ENCODE data around the gene ZCCHC2. TPM values are rescaled to one million over a fixed set of nuclear protein-coding genes. Genes with fewer than 3 reads are reported as not detected.
A peak's percentile ranks its signal among the peaks of the same experiment; 100 is the strongest.

The ZCCHC2 gene
- total and polyA plus RNA-seq, 10 donors: 4.7 to 55.7 (median 30.1) TPM

DNA sequence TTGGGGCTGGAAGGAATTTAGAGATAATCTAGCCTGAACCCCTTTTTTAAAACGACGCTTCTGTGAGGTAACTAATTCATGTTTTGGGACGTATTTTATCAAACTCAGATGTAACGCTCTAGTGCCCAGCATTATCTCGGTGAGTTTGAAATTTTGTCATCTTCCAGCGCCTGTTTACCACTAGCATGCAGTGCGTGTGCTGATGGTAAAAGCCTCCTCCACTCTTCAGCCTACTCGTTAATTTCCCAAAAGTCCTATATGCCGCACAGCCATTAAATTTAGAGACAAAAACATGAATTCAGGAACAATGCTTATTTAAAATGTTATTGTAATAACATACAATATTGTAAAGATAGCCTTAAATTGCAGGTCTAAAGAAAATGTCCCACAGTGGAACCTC, 2.8 kb downstream of the ZCCHC2 start:
- intact Hi-C loops (cut with DNase I; ENCODE audit: low total_unique reads): loop anchor here (10.0 kb wide), 1 partner anchor 341 kb away; the partner anchor contains the start of genes PIGN and RELCH
- H3K4me3 ChIP-seq: peak overlapping the region; percentile 63 to 94 (median 84)
- H3K27me3 ChIP-seq (replicated peaks in 1 of 7): no peaks in the 10 kb centered on the region

DNA sequence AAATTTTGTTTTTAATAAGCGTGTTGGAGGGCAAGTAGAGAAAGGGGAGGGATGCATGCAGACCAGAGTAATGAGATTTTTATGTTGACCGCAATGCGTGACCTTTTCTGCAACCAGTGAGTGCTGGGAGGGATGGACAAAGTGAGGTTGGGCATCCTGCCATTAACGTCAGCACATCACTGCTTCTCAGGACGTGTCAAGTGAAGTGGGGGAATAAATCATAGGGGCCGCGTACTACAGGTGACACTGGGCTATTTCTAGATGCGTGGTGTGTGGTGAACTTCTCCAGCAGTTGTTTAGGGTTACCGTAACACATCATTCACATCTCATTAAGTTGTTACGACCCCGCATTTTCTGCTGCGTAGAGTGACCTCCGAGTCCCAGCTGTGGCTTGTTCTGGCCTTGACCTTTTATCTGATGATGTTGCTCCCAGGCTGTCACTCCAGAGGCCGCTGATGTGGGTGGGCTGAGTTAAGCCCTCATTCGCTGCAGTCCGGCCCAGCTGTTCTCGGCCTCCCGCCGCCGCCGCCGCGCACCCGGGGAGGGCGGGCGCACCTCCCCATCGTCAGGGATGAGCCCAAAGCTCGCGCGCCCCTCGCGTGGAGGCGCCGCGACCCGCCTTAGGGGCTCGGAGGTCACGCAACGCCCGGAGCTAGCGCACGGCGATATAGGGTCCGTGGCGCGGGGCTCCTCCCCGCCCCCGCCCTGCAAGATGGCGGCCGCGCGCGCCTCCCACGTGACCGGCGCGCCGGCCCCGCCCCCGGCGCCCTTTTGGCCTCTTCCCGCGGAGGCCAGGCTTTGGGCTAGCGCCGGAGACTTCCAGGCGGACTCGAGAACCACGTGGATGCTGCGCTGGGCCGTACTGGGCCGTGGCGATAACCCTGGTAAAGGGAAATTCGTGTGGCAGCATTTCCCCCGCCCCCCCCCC, 3.5 kb downstream of the ZCCHC2 start:
- Histone ChIP-seq H3K27ac (peak overlapping the region; percentile 95 to 99 (median 98)), H3K36me3 (no peaks in the 10 kb centered on the region), H3K4me1 (peaks cover 34 to 73% (median 60%) of the 10 kb centered on the region in 6 donors), H3K27me3 (replicated peaks in 1 of 7) (no peaks in the 10 kb centered on the region), H3K9me3 (no peaks in the 10 kb centered on the region), H3K4me3 (peak overlapping the region; percentile 63 to 94 (median 84))
- peak; percentile 95 for DNase-seq
- TF ChIP-seq POLR2A (IDR thresholded peaks at IDR 0.05): peak in 2 of 3 donors; percentile 43 to 58
- TF ChIP-seq, protein P1, sequence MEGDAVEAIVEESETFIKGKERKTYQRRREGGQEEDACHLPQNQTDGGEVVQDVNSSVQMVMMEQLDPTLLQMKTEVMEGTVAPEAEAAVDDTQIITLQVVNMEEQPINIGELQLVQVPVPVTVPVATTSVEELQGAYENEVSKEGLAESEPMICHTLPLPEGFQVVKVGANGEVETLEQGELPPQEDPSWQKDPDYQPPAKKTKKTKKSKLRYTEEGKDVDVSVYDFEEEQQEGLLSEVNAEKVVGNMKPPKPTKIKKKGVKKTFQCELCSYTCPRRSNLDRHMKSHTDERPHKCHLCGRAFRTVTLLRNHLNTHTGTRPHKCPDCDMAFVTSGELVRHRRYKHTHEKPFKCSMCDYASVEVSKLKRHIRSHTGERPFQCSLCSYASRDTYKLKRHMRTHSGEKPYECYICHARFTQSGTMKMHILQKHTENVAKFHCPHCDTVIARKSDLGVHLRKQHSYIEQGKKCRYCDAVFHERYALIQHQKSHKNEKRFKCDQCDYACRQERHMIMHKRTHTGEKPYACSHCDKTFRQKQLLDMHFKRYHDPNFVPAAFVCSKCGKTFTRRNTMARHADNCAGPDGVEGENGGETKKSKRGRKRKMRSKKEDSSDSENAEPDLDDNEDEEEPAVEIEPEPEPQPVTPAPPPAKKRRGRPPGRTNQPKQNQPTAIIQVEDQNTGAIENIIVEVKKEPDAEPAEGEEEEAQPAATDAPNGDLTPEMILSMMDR (IDR thresholded peaks at IDR 0.05 in 8 of 11, conservative IDR thresholded peaks at IDR 0.05 in 3 of 11): peak in 1 of 11 experiments; percentile 6
- peak; percentile 90 to 95 (median 93) for TF ChIP-seq POLR2AphosphoS5 (IDR thresholded peaks at IDR 0.05)
- 1 to 2% (median 1%) methylated on average over 44 to 74 of the region's 74 CpGs for WGBS, 5 donors
- intact Hi-C loops (cut with DNase I; ENCODE audit: low total_unique reads): loop anchor here (10.0 kb wide), 1 partner anchor 342 kb away; the partner anchor contains the start of genes PIGN and RELCH

More for the DNA sequence above, 2.8 kb downstream of the ZCCHC2 start:
- peaks cover 32 to 73% (median 60%) of the 10 kb centered on the region in 6 donors for H3K4me1 ChIP-seq
- H3K27ac ChIP-seq: peak overlapping the region; percentile 95 to 99 (median 98)
- no peaks in the 10 kb centered on the region for H3K36me3 ChIP-seq
- DNase-seq: no peak
- H3K9me3 ChIP-seq: no peaks in the 10 kb centered on the region
- TF ChIP-seq, protein P1 (IDR thresholded peaks at IDR 0.05 in 8 of 11, conservative IDR thresholded peaks at IDR 0.05 in 3 of 11): no peak
- no peak for TF ChIP-seq POLR2A (IDR thresholded peaks at IDR 0.05)
- TF ChIP-seq POLR2AphosphoS5 (IDR thresholded peaks at IDR 0.05): no peak
- WGBS, 5 donors: 44 to 63% (median 49%) methylated on average over 9 of the region's 9 CpGs

DNA sequence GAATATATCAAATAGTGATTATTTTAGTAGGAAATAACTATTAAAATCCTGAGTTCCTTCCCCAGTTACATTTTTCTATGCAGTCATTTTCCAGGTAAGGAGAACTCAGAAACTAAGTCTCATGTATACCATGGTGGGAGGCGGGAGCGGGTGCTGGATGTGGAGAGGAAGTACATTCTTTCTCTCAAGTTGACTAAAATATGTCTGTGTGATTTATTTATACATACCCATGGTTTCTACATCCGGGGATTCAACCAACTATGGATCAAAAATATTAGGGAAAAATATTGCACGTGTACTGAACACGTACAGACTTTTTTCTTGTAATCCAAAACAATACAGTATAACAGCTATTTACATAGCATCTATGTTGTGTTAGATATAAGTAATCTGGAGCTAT, 6.8 kb downstream of the ZCCHC2 start:
- Histone ChIP-seq H3K4me3 (no peak overlapping the region), H3K9me3 (no peaks in the 10 kb centered on the region), H3K4me1 (peaks cover 32 to 94% (median 70%) of the 10 kb centered on the region in 6 donors), H3K36me3 (no peaks in the 10 kb centered on the region), H3K27me3 (replicated peaks in 1 of 7) (no peaks in the 10 kb centered on the region), H3K27ac (peak overlapping the region in 1 of 8 donors; percentile 14)
- WGBS, 5 donors: 69 to 74% (median 72%) methylated on average over 5 of the region's 5 CpGs
- intact Hi-C loops (cut with DNase I; ENCODE audit: low total_unique reads): loop anchor here (10.0 kb wide), 1 partner anchor 345 kb away; the partner anchor contains the start of genes PIGN and RELCH
- no peak for DNase-seq
- TF ChIP-seq, protein P1 (IDR thresholded peaks at IDR 0.05 in 8 of 11, conservative IDR thresholded peaks at IDR 0.05 in 3 of 11): no peak
- TF ChIP-seq POLR2A (IDR thresholded peaks at IDR 0.05) (no peak), POLR2AphosphoS5 (IDR thresholded peaks at IDR 0.05) (no peak)

DNA sequence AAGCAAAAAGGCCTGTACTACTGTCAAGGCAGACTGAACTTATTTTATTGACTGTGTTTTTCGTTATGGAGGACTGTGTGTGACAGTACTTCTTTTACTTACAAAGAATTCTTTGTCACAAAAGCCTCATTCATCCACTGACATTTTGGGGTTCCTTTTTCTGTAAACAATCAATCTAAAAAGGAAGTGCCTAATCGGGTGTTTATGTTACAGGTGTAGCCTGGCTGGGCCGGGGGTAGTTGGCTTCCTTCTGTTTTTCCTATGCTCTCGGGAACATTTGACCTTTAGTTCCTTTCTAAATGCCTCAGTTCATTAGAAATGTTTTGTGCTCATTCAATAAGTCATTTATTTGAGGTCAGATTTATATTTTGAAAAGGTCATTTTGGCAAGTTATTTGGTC, 8.3 kb downstream of the ZCCHC2 start:
- Histone ChIP-seq H3K4me1 (peaks cover 27 to 94% (median 70%) of the 10 kb centered on the region in 6 donors), H3K9me3 (no peaks in the 10 kb centered on the region), H3K36me3 (no peaks in the 10 kb centered on the region), H3K27ac (no peak overlapping the region), H3K4me3 (no peak overlapping the region), H3K27me3 (replicated peaks in 1 of 7) (no peaks in the 10 kb centered on the region)
- TF ChIP-seq, protein P1 (IDR thresholded peaks at IDR 0.05 in 8 of 11, conservative IDR thresholded peaks at IDR 0.05 in 3 of 11): no peak
- TF ChIP-seq POLR2A (IDR thresholded peaks at IDR 0.05) (no peak), POLR2AphosphoS5 (IDR thresholded peaks at IDR 0.05) (no peak)
- intact Hi-C loops (cut with DNase I; ENCODE audit: low total_unique reads): no loop called here
- 16 to 27% (median 25%) methylated on average over 4 of the region's 4 CpGs for WGBS, 5 donors
- DNase-seq: no peak
